Upper lobe of left lung (tissue), 6 donors: Measurements from ENCODE around the gene RIMBP2. TPM values are rescaled to one million over a fixed set of nuclear protein-coding genes. Genes with fewer than 3 reads are reported as not detected.

ENCODE experiments used
- ATAC-seq, 2 donors: fragments of 200-7000 bp; cut with Tn5 transposase; one replicate each; pipeline ENCODE4 v1.9.1; 2022; ENCODE audit warnings: mild to moderate bottlenecking in 2 of 2, moderate library complexity in 2 of 2; ENCODE audit not compliant: low FRiP score in 2 of 2
- DNase-seq, 2 donors: peaks; one replicate each; pipeline ENCODE4 v3.0.0-alpha.2; 2019 to 2020
- H3K27ac ChIP-seq, 4 donors: fragments of 200-600 bp; sonication (generic); one replicate each; pipeline ENCODE4 v1.5.1; 2016 to 2019
- H3K27me3 ChIP-seq, 4 donors: fragments of 200-600 bp; sonication (generic); one replicate each; pipeline ENCODE4 v1.5.1; 2017 to 2019
- H3K36me3 ChIP-seq, 4 donors: fragments of 200-600 bp; sonication (generic); one replicate each; pipeline ENCODE4 v1.5.1; 2016 to 2019
- H3K4me1 ChIP-seq, 4 donors: fragments of 200-600 bp; sonication (generic); one replicate each; pipeline ENCODE4 v1.5.1; 2018 to 2019
- H3K4me3 ChIP-seq, 4 donors: fragments of 200-600 bp; sonication (generic); one replicate each; pipeline ENCODE4 v1.5.1; 2017 to 2019; ENCODE audit warnings: mild to moderate bottlenecking in 2 of 4, moderate library complexity in 1 of 4
- H3K9me3 ChIP-seq, 4 donors: fragments of 200-600 bp; sonication (generic); one replicate each; pipeline ENCODE4 v1.5.1; 2018 to 2019
- EP300 ChIP-seq, 4 donors: sonication (generic); formaldehyde crosslinking; IDR thresholded peaks; one replicate each; pipeline ENCODE4 v1.5.1; 2017; ENCODE audit warnings: antibody characterized with exemption in 4 of 4, control low read depth in 2 of 4
- POLR2A ChIP-seq, 4 donors: fragments of 450-650 bp; IDR thresholded peaks; one replicate each; pipeline ENCODE4 v1.5.1; 2016 to 2017; ENCODE audit warnings: antibody characterized with exemption in 4 of 4, mild to moderate bottlenecking in 2 of 4
- POLR2AphosphoS5 ChIP-seq, 2 donors: sonication (generic); formaldehyde crosslinking; IDR thresholded peaks; one replicate each; pipeline ENCODE4 v1.5.1; 2017; ENCODE audit warnings: antibody characterized with exemption in 2 of 2
- WGBS, 2 donors: methylation state at CpG; one replicate each; pipeline ENCODE4 v1.1.5; 2017 to 2018; 5-methylcytosine and 5-hydroxymethylcytosine counted together
- total RNA-seq, 6 donors: library from RNA; depleted of rRNA in 4 of 6; stranded (reverse); fragments of >200 nt in 4 of 6; gene quantifications; one replicate each; pipeline versions ENCODE4 v1.1.0 to v1.2.1, GENCODE V29; 2016 to 2021
- TF ChIP-seq, protein P1 (sequence below), 6 experiments: fragments of 450-650 bp in 4 of 6; fragments of 200-600 bp in 2 of 6; sonication (generic) in 2 of 6; IDR thresholded peaks; one replicate each; pipeline ENCODE4 v1.5.1; 2016 to 2019; ENCODE audit warnings: antibody characterized with exemption in 6 of 6
- donor health status: DM: no; HTN: no; CAD: no; lungs with moderate emphysema.
- donor health status: DM: no; HTN: yes; CAD: no; lungs with severe emphysema.

The RIMBP2 gene
- total RNA-seq, 6 donors from 2014 or later = 0.23 to 3.9 (median 0.44) TPM; not detected in 1

DNA sequence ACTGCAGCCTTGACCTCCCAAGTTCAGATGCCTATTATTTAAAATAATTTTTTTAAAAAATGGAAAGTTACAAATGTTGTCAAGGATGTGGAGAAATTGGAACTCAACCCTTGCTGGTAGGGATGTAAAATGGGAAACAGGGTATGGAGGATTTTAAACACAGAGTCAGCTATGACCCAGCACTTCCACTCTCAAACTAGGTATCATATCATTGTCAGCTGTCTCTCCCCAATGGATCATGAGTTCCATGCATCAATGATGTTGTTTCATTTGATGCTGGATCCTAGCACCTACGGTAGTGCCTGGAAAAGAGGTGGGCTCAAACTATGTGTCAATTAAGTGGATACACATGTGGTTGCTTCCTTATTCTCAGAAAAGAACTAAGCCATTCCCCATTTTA is 150.9 kb downstream of the RIMBP2 start:
- no peak overlapping the region for H3K4me3 ChIP-seq
- H3K27ac ChIP-seq = no peak overlapping the region
- no peak for ATAC-seq
- no peaks in the 10 kb centered on the region for H3K36me3 ChIP-seq
- DNase-seq = no peak
- no peaks in the 10 kb centered on the region for H3K27me3 ChIP-seq
- H3K9me3 ChIP-seq = peaks cover 0 to 13% (median 0%) of the 10 kb centered on the region in 4 donors
- TF ChIP-seq, protein P1, sequence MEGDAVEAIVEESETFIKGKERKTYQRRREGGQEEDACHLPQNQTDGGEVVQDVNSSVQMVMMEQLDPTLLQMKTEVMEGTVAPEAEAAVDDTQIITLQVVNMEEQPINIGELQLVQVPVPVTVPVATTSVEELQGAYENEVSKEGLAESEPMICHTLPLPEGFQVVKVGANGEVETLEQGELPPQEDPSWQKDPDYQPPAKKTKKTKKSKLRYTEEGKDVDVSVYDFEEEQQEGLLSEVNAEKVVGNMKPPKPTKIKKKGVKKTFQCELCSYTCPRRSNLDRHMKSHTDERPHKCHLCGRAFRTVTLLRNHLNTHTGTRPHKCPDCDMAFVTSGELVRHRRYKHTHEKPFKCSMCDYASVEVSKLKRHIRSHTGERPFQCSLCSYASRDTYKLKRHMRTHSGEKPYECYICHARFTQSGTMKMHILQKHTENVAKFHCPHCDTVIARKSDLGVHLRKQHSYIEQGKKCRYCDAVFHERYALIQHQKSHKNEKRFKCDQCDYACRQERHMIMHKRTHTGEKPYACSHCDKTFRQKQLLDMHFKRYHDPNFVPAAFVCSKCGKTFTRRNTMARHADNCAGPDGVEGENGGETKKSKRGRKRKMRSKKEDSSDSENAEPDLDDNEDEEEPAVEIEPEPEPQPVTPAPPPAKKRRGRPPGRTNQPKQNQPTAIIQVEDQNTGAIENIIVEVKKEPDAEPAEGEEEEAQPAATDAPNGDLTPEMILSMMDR (IDR thresholded peaks at IDR 0.05) = no peak
- TF ChIP-seq POLR2AphosphoS5 (IDR thresholded peaks at IDR 0.05) (no peak), EP300 (IDR thresholded peaks at IDR 0.05) (no peak), POLR2A (IDR thresholded peaks at IDR 0.05) (no peak)
- no peaks in the 10 kb centered on the region for H3K4me1 ChIP-seq
- 92 to 95% methylated on average over 1 of the region's 1 CpG for WGBS, 2 donors

DNA sequence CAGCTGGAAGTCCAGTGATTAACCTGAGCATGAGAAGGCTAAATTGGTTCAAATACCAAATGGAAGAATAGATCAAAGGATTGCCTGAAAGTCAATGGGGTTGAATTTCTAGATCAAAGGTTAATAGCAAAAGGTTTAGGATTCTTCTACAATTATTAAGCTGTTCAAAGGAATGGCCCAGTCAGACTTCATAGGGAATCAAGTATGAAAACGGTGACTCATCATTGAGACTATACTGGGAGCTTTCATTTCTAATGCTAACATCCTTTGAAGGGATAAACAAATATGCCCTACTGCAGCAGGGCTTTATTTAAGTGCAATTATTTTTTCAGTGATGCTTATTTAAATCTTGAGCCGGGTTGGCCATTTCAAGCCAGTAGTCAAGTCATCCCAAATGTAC is 152.8 kb downstream of the RIMBP2 start:
- Histone ChIP-seq H3K27me3 (no peaks in the 10 kb centered on the region), H3K9me3 (peaks cover 0 to 13% (median 0%) of the 10 kb centered on the region in 4 donors), H3K27ac (no peak overlapping the region), H3K36me3 (no peaks in the 10 kb centered on the region), H3K4me1 (no peaks in the 10 kb centered on the region), H3K4me3 (no peak overlapping the region)
- ATAC-seq = no peak
- DNase-seq = no peak
- TF ChIP-seq EP300 (IDR thresholded peaks at IDR 0.05) (no peak), POLR2AphosphoS5 (IDR thresholded peaks at IDR 0.05) (no peak), POLR2A (IDR thresholded peaks at IDR 0.05) (no peak)
- TF ChIP-seq, protein P1 (IDR thresholded peaks at IDR 0.05) = no peak
- 52 to 73% methylated on average over 2 of the region's 2 CpGs for WGBS, 2 donors

DNA sequence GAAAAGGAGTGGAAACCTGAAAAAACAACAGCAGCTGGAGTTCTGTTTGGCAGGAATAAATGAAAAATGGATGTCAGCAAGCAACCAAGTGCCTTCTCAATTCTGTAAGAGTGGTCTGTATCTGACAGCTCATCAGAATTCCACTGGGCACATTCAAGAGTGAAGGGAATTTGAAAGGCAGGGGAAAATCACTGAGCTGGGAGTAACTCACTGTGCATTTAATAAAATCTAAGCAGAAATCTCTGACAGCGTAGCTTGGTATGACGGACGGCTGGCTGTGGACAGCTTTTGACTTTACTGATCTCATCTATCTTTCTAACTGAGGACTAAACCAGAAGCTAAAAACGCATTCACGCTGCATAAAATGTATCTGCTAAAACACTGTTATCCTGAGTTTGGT is 153.4 kb downstream of the RIMBP2 start:
- Histone ChIP-seq H3K27ac (no peak overlapping the region), H3K36me3 (no peaks in the 10 kb centered on the region), H3K9me3 (peaks cover 0 to 13% (median 0%) of the 10 kb centered on the region in 4 donors), H3K4me3 (no peak overlapping the region), H3K4me1 (no peaks in the 10 kb centered on the region), H3K27me3 (no peaks in the 10 kb centered on the region)
- ATAC-seq = no peak
- no peak for DNase-seq
- TF ChIP-seq POLR2AphosphoS5 (IDR thresholded peaks at IDR 0.05) (no peak), POLR2A (IDR thresholded peaks at IDR 0.05) (no peak), EP300 (IDR thresholded peaks at IDR 0.05) (no peak)
- TF ChIP-seq, protein P1 (IDR thresholded peaks at IDR 0.05) = no peak
- WGBS, 2 donors = 66 to 76% methylated on average over 5 of the region's 5 CpGs

DNA sequence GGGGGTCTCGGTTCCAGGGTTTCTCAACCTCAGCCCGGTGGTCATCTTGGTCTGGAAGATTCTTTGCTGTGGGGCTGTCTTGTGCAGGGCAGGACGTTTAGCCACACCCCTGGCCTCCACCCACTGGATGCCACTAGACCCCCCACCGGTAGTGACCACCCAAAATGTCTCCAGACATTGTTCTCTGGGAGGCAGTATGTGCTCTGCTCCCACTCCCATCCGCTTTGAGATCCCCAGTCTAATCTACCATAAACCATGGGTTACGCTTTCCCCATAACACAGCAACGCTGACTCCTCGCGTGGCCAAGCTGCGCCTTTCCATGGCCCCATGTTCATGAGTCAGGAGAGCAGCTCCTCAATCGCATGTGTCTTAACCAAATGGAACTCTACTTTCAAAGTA is 155.8 kb downstream of the RIMBP2 start:
- Histone ChIP-seq H3K4me3 (no peak overlapping the region), H3K27me3 (no peaks in the 10 kb centered on the region), H3K9me3 (peaks cover 0 to 5% (median 0%) of the 10 kb centered on the region in 4 donors), H3K4me1 (no peaks in the 10 kb centered on the region), H3K36me3 (no peaks in the 10 kb centered on the region), H3K27ac (no peak overlapping the region)
- TF ChIP-seq EP300 (IDR thresholded peaks at IDR 0.05) (no peak), POLR2A (IDR thresholded peaks at IDR 0.05) (no peak), POLR2AphosphoS5 (IDR thresholded peaks at IDR 0.05) (no peak)
- TF ChIP-seq, protein P1 (IDR thresholded peaks at IDR 0.05) = no peak
- 90% methylated on average over 11 of the region's 11 CpGs for WGBS, 2 donors
- DNase-seq = no peak
- no peak for ATAC-seq

DNA sequence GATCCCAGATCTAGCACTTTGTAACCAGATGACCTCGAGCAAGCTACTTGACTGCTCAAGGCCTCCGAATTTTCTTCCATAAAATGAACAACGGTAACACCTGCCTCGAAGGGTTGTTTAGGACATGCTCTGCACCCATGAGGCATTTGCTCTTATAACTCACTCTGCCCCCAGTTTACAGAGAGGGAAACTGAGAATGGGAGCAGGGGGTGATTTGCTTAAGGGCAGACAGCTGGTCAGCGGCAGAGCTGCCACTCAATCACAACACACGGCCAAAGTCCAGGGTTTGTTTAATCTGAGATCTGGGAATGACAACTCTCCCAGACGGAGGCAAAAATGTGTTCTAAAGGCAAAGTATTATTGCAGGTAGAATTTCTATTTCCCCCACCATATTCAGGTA is 156.3 kb downstream of the RIMBP2 start:
- H3K4me1 ChIP-seq = no peaks in the 10 kb centered on the region
- TF ChIP-seq, protein P1 (IDR thresholded peaks at IDR 0.05) = no peak
- TF ChIP-seq POLR2A (IDR thresholded peaks at IDR 0.05) = no peak
- TF ChIP-seq POLR2AphosphoS5 (IDR thresholded peaks at IDR 0.05) = no peak
- no peak for TF ChIP-seq EP300 (IDR thresholded peaks at IDR 0.05)
- WGBS, 2 donors = 63 to 86% methylated on average over 5 to 7 of the region's 7 CpGs
- ATAC-seq (no peak), DNase-seq (no peak)
- H3K9me3 ChIP-seq = no peaks in the 10 kb centered on the region
- H3K27ac ChIP-seq = no peak overlapping the region
- H3K36me3 ChIP-seq = no peaks in the 10 kb centered on the region
- no peak overlapping the region for H3K4me3 ChIP-seq
- H3K27me3 ChIP-seq = no peaks in the 10 kb centered on the region
